MM.1S (cell line): ENCODE results near the gene CXCR3.
"Not testable (repeated sequence)": the region's sequence is repeated elsewhere in the genome, so short reads cannot be mapped to it uniquely, and the experiment has no call there.

Source experiments
- DNase-seq: peaks from one replicate; pipeline ENCODE4 v3.0.0-alpha.2; 2015
- H2AFZ ChIP-seq: fragments of 300-600 bp; sonication (generic); 2 replicates; pipeline ENCODE4 v1.6.0; 2016; ENCODE audit warnings: antibody characterized with exemption, low read length
- H3F3A ChIP-seq: fragments of 300-600 bp; sonication (generic); 2 replicates; pipeline ENCODE4 v1.6.1; 2016; ENCODE audit warnings: mild to moderate bottlenecking, antibody characterized with exemption, low read length, moderate library complexity, mixed read lengths; ENCODE audit not compliant: insufficient read depth
- H3K27ac ChIP-seq: fragments of 300-600 bp; sonication (generic); 2 replicates; pipeline ENCODE4 v1.5.1; 2016; ENCODE audit warnings: mild to moderate bottlenecking, low read length
- H3K27me3 ChIP-seq: fragments of 300-600 bp; sonication (generic); replicated peaks from 2 replicates; pipeline ENCODE4 v1.6.0; 2016; ENCODE audit warnings: low read length; ENCODE audit not compliant: insufficient read depth
- H3K36me3 ChIP-seq: fragments of 300-600 bp; sonication (generic); replicated peaks from 2 replicates; pipeline ENCODE4 v1.6.1; 2016; ENCODE audit warnings: mild to moderate bottlenecking, low read length, mixed read lengths; ENCODE audit not compliant: insufficient read depth
- H3K4me1 ChIP-seq: fragments of 300-600 bp; sonication (generic); 2 replicates; pipeline ENCODE4 v1.6.1; 2016; ENCODE audit warnings: low read length, mixed read lengths
- H3K4me2 ChIP-seq: fragments of 300-600 bp; sonication (generic); 2 replicates; pipeline ENCODE4 v1.6.0; 2016; ENCODE audit warnings: low read depth, low read length
- H3K4me3 ChIP-seq: fragments of 300-600 bp; sonication (generic); 2 replicates; pipeline ENCODE4 v1.5.1; 2016; ENCODE audit warnings: low read length, mixed read lengths
- H3K79me2 ChIP-seq: fragments of 300-600 bp; sonication (generic); 2 replicates; pipeline ENCODE4 v1.6.1; 2016; ENCODE audit warnings: mixed run types, low read length, mixed read lengths
- H3K9ac ChIP-seq: fragments of 300-600 bp; sonication (generic); 2 replicates; pipeline ENCODE4 v1.6.1; 2016; ENCODE audit warnings: low read length, mixed read lengths
- H3K9me2 ChIP-seq: fragments of 300-600 bp; sonication (generic); replicated peaks from 2 replicates; pipeline ENCODE4 v1.6.1; 2016; ENCODE audit warnings: mild to moderate bottlenecking, low read length, mixed read lengths; ENCODE audit not compliant: insufficient read depth
- H3K9me3 ChIP-seq: fragments of 300-600 bp; sonication (generic); replicated peaks from 2 replicates; pipeline ENCODE4 v1.6.1; 2016; ENCODE audit warnings: mild to moderate bottlenecking, low read length, mixed read lengths; ENCODE audit not compliant: insufficient read depth
- H4K20me1 ChIP-seq: fragments of 300-600 bp; sonication (generic); 2 replicates; pipeline ENCODE4 v1.6.1; 2016; ENCODE audit warnings: mild to moderate bottlenecking, low read length, moderate library complexity, mixed read lengths; ENCODE audit not compliant: insufficient read depth
- EZH2 ChIP-seq: fragments of 300-600 bp; sonication (generic); optimal IDR thresholded peaks from 2 replicates; pipeline ENCODE3; 2017; ENCODE audit warnings: low read depth, mild to moderate bottlenecking, antibody characterized with exemption, low read length, mixed read lengths
- EZH2phosphoT487 ChIP-seq: fragments of 300-600 bp; sonication (generic); IDR thresholded peaks from 2 replicates; pipeline ENCODE4 v1.6.1; 2018; ENCODE audit warnings: antibody characterized with exemption, low read length
- TF ChIP-seq, protein P1 (sequence below): fragments of 300-600 bp; sonication (generic); IDR thresholded peaks from 2 replicates; pipeline ENCODE4 v1.5.1; 2016; ENCODE audit warnings: antibody characterized with exemption, low read length, mixed read lengths

The CXCR3 gene

DNA sequence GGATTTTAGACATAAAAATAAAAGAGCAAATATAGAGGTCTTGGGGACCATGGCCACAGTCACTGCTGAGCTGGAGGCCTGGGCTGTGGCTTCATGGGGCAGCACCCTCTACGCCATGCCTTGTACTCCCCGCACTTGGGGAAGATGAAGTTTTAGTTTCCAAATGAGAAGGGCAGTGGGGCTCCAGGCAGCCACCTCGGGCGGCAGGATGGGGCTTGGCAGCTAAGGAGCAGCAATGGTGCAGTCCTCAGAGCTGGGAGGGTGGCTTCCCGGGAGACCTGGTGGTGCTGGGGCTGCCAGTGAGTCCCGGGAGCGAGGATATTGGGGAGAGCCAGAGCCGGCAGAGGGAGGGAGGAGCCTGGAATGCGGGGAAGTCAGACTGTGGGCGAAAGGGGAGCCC lies 2.4 kb downstream of the CXCR3 start:
- no peak overlapping the region for H3K4me3 ChIP-seq
- H3K79me2 ChIP-seq = peaks cover 16% of the 10 kb centered on the region
- H3K27ac ChIP-seq = no peak overlapping the region
- TF ChIP-seq, protein P1, sequence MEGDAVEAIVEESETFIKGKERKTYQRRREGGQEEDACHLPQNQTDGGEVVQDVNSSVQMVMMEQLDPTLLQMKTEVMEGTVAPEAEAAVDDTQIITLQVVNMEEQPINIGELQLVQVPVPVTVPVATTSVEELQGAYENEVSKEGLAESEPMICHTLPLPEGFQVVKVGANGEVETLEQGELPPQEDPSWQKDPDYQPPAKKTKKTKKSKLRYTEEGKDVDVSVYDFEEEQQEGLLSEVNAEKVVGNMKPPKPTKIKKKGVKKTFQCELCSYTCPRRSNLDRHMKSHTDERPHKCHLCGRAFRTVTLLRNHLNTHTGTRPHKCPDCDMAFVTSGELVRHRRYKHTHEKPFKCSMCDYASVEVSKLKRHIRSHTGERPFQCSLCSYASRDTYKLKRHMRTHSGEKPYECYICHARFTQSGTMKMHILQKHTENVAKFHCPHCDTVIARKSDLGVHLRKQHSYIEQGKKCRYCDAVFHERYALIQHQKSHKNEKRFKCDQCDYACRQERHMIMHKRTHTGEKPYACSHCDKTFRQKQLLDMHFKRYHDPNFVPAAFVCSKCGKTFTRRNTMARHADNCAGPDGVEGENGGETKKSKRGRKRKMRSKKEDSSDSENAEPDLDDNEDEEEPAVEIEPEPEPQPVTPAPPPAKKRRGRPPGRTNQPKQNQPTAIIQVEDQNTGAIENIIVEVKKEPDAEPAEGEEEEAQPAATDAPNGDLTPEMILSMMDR = no peak
- no peaks in the 10 kb centered on the region for H4K20me1 ChIP-seq
- no peak overlapping the region for H3K9ac ChIP-seq
- peaks cover 9% of the 10 kb centered on the region; the same call in 1 of the 2 replicates for H3F3A ChIP-seq
- DNase-seq = no peak
- no peaks in the 10 kb centered on the region for H3K9me3 ChIP-seq
- peaks cover 30% of the 10 kb centered on the region for H3K4me1 ChIP-seq
- no peaks in the 10 kb centered on the region for H3K9me2 ChIP-seq
- H2AFZ ChIP-seq = no peak overlapping the region
- no peaks in the 10 kb centered on the region; the same call in 1 of the 2 replicates for H3K36me3 ChIP-seq
- no peaks in the 10 kb centered on the region for H3K27me3 ChIP-seq
- H3K4me2 ChIP-seq = no peak overlapping the region

DNA sequence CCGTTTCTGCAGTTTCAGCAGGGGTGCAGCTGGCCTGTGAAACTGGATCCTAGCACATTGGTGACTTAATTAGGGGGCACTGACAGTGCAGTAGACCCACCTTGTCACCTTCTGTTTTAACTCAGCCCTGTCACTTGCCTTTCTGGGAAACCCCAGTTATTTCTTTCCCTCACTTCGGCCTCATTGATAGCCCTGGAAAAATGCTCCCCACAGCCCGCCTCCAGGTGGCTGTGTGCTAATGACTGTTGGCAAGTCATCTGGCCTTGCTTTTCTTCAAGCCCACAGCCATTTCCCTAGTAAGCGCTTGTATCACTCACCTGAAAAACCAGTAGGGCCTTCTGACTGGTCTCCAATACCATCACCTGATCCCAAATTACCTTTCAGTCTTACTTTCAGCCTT lies 3.3 kb downstream of the CXCR3 start:
- no peak for DNase-seq
- Histone ChIP-seq H3K9me3 (no peaks in the 10 kb centered on the region), H3K4me2 (no peak overlapping the region), H3K9ac (no peak overlapping the region), H3K9me2 (no peaks in the 10 kb centered on the region), H3K4me3 (no peak overlapping the region), H3K27me3 (no peaks in the 10 kb centered on the region), H3K4me1 (peaks cover 23% of the 10 kb centered on the region), H2AFZ (no peak overlapping the region), H3K79me2 (peaks cover 16% of the 10 kb centered on the region), H3F3A (peaks cover 9% of the 10 kb centered on the region; the same call in 1 of the 2 replicates), H3K36me3 (no peaks in the 10 kb centered on the region; the same call in 1 of the 2 replicates), H3K27ac (no peak overlapping the region), H4K20me1 (no peaks in the 10 kb centered on the region)
- TF ChIP-seq EZH2phosphoT487 = no peak
- TF ChIP-seq, protein P1 = no peak
- TF ChIP-seq EZH2 = no peak

DNA sequence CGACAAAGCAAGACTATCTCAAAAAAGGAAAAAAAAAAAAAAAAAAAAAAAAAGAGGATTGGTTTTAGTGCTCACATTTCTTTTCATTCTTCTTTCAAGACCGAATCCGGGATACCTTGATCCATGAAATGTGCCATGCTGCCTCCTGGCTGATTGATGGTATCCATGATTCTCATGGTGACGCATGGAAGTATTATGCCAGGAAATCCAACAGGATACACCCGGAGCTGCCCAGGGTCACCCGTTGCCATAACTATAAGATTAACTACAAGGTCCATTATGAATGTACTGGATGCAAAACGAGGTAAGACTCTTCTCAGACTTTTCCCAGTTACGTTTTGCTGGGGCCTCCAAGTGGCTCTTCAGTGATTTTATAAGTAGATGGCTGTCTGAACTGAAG lies 6.1 kb downstream of the CXCR3 start:
- Histone ChIP-seq H3K27me3 (no peaks in the 10 kb centered on the region), H3F3A (no peaks in the 10 kb centered on the region), H3K36me3 (peaks cover 7% of the 10 kb centered on the region), H3K79me2 (peaks cover 8% of the 10 kb centered on the region), H2AFZ (no peak overlapping the region), H4K20me1 (no peaks in the 10 kb centered on the region), H3K4me1 (no peaks in the 10 kb centered on the region; the same call in 1 of the 2 replicates), H3K27ac (no peak overlapping the region), H3K4me2 (no peak overlapping the region), H3K9ac (no peak overlapping the region), H3K9me3 (no peaks in the 10 kb centered on the region), H3K9me2 (no peaks in the 10 kb centered on the region), H3K4me3 (no peak overlapping the region)
- TF ChIP-seq, protein P1 = no peak
- no peak for DNase-seq

DNA sequence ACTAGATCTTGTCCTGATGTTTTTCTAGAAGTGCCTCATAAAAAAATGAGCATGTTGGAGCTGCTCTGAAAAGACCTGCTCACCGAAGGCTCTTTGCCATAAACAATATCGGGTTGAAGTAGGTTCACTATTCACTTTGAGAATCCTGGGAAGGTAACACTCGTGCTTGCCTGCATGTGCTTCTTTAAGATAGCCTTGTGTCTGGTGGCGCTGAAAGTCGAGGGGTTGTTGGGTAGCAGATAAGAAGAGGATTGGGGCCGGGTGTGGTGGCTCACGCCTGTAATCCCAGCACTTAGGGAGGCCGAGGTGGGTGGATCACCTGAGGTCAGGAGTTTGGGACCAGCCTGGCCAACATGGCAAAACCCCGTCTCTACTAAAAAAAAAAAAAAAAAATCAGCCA lies 6.6 kb downstream of the CXCR3 start:
- not testable (repeated sequence) for DNase-seq, H3K36me3 ChIP-seq, H3K27ac ChIP-seq, H3K4me1 ChIP-seq, H3F3A ChIP-seq, H3K9me2 ChIP-seq, H3K4me2 ChIP-seq, H3K9ac ChIP-seq, H3K79me2 ChIP-seq, H4K20me1 ChIP-seq, H2AFZ ChIP-seq, H3K27me3 ChIP-seq, H3K4me3 ChIP-seq, H3K9me3 ChIP-seq
